HFF-Myc (cell line): ENCODE results near the gene NUP188.

Source experiments
- DNase-seq: peaks from one replicate; pipeline ENCODE4 v3.0.0-alpha.2; 2011; ENCODE audit warnings: low read depth; ENCODE audit errors: extremely low read depth
- H3K4me3 ChIP-seq: replicated peaks from 2 replicates; pipeline ENCODE4 v1.5.1; 2011; ENCODE audit warnings: low read depth, mild to moderate bottlenecking, control low read depth, low read length
- TF ChIP-seq, protein P1 (sequence below): IDR thresholded peaks from 2 replicates; pipeline ENCODE4 v1.5.1; 2012; ENCODE audit warnings: mild to moderate bottlenecking, low read depth, low read length, control low read depth; ENCODE audit errors: missing control alignments

NUP188 gene

DNA sequence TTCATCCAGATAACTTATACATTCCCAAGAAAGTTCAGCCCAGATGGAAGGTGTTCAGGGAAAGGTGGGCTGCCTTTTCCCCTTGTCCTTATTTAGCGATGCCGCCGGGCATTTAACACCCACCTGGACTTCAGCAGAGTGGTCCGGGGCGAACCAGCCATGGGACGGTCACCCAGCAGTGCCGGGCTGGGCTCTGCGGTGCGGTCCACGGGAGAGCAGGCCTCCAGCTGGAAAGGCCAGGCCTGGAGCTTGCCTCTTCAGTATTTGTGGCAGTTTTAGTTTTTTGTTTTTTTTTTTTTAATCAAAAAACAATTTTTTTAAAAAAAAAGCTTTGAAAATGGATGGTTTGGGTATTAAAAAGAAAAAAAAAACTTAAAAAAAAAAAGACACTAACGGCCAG lies 30.8 kb upstream of the NUP188 start:
- DNase-seq, result no peak
- H3K4me3 ChIP-seq, result no peak overlapping the region
- TF ChIP-seq, protein P1, sequence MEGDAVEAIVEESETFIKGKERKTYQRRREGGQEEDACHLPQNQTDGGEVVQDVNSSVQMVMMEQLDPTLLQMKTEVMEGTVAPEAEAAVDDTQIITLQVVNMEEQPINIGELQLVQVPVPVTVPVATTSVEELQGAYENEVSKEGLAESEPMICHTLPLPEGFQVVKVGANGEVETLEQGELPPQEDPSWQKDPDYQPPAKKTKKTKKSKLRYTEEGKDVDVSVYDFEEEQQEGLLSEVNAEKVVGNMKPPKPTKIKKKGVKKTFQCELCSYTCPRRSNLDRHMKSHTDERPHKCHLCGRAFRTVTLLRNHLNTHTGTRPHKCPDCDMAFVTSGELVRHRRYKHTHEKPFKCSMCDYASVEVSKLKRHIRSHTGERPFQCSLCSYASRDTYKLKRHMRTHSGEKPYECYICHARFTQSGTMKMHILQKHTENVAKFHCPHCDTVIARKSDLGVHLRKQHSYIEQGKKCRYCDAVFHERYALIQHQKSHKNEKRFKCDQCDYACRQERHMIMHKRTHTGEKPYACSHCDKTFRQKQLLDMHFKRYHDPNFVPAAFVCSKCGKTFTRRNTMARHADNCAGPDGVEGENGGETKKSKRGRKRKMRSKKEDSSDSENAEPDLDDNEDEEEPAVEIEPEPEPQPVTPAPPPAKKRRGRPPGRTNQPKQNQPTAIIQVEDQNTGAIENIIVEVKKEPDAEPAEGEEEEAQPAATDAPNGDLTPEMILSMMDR, result no peak

GRCh38 chr9:128917151-128917849 lies 30.2 kb upstream of the NUP188 start:
- TF ChIP-seq, protein P1, result no peak
- H3K4me3 ChIP-seq, result no peak overlapping the region
- no peak for DNase-seq

DNA sequence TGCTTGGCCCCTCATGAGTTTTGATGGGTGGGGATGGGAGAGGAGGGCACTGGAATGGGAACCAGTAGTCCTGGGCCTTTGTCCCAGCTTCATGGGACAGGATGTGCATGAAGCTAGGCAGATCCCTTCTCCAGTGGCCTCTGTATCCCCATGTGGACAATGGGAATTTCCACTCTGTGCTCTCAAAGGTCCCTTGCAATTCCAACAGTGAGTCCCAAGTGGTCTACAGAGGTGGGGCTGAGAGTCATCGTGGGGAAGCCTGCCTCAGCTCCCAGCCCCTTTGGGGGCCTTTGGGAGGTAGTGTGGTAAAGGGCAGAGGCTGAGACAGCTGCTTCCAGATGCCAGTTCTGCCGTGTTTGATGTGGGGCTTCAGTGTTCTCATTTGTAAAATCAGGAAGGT lies 28.6 kb upstream of the NUP188 start:
- H3K4me3 ChIP-seq, result no peak overlapping the region
- no peak for DNase-seq
- TF ChIP-seq, protein P1, result no peak

DNA sequence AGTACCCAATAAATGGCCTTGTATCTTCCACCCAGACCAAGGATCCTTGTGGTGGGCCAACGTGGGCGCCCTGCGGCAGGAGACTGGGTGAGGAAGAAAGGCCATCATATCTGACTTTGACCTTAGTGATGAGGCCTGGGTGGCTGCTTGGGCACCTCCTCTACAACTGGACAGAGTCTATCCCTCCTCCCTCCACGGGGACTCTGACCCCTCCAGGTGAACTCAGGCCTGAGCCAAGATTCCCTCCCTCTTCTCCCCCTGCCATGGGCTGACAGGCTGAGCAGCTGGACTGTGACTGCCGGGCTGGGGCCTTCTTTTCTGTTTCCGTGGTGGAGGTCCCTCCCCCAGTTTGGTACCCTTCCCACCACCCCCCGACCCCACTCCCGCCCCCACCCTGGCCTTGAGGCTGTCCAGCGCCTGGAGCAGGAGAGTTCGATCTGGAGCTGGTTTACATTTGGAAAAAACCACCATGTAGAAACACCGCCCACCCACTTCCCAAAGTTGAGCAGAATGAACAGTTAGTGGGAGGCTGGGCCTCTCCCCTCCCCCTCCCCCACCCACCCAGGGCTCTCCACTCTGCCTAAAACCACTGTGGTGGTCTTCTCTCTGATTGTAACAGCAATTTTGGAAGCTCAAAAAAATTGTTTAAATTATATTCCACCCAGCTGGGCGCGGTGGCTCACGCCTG lies 28.0 kb upstream of the NUP188 start:
- H3K4me3 ChIP-seq, result no peak overlapping the region
- TF ChIP-seq, protein P1, result no peak
- no peak for DNase-seq

- no peak for DNase-seq
- TF ChIP-seq, protein P1, result no peak
- peak within 1 kb of the TSS; percentile 42 for H3K4me3 ChIP-seq
Measured at GRCh38 chr9:128920381-128921058, 27.0 kb upstream of the NUP188 start, which contains the start of gene PHYHD1. Gene PHYHD1, plus strand, starts transcription at chr9:128920982. Its CDS starts 1,342 bp downstream, at chr9:128922324.

- TF ChIP-seq, protein P1, result no peak
- no peak for DNase-seq
- peak overlapping the region; percentile 42 for H3K4me3 ChIP-seq
Measured at GRCh38 chr9:128921881-128922763, 25.4 kb upstream of the NUP188 start.
